Neuronal stem cell (in vitro differentiated cells): ENCODE measurements around the gene KCNK15.

Source experiments
- DNase-seq: peaks from one replicate; pipeline ENCODE4 v3.0.0-alpha.2; 2013; ENCODE audit warnings: low spot score
- H2AFZ ChIP-seq: one replicate; pipeline ENCODE4 v1.6.1; 2013; ENCODE audit warnings: mild to moderate bottlenecking, low read length, inconsistent platforms
- H2AK5ac ChIP-seq: 2 replicates; pipeline ENCODE4 v1.6.1; 2013; ENCODE audit warnings: low read depth, mild to moderate bottlenecking, inconsistent platforms, low read length, moderate library complexity, mixed read lengths
- H2BK120ac ChIP-seq: 2 replicates; pipeline ENCODE4 v1.6.1; 2013; ENCODE audit warnings: low read depth, mild to moderate bottlenecking, inconsistent platforms, low read length, moderate library complexity, mixed read lengths
- H2BK12ac ChIP-seq: one replicate; pipeline ENCODE4 v1.6.1; 2013; ENCODE audit warnings: low read length, inconsistent platforms
- H2BK15ac ChIP-seq: 2 replicates; pipeline ENCODE4 v1.6.1; 2013; ENCODE audit warnings: mild to moderate bottlenecking, low read length, inconsistent platforms, mixed read lengths
- H2BK5ac ChIP-seq: one replicate; pipeline ENCODE4 v1.6.1; 2013; ENCODE audit warnings: inconsistent platforms, mild to moderate bottlenecking, low read length, moderate library complexity
- H3K14ac ChIP-seq: one replicate; pipeline ENCODE4 v1.6.1; 2013; ENCODE audit warnings: low read length, inconsistent platforms
- H3K18ac ChIP-seq: 2 replicates; pipeline ENCODE4 v1.6.1; 2013; ENCODE audit warnings: low read length, inconsistent platforms
- H3K23ac ChIP-seq: 2 replicates; pipeline ENCODE4 v1.6.1; 2013; ENCODE audit warnings: low read depth, mild to moderate bottlenecking, mixed read lengths, low read length, inconsistent platforms; ENCODE audit not compliant: poor library complexity
- H3K27ac ChIP-seq: replicated peaks from 3 replicates; pipeline ENCODE4 v1.5.1; 2013; ENCODE audit warnings: low read length, inconsistent platforms
- H3K27me3 ChIP-seq, 3 experiments: 2 replicates each; pipeline ENCODE4 v1.6.1; 2013; ENCODE audit warnings: low read length in 3 of 3, mild to moderate bottlenecking in 2 of 3, inconsistent platforms in 1 of 3, low read depth in 1 of 3, mixed read lengths in 1 of 3, moderate library complexity in 1 of 3; ENCODE audit not compliant: control insufficient read depth in 3 of 3, insufficient read depth in 3 of 3
- H3K36me3 ChIP-seq, 2 donors: replicated peaks in 1 of 2; 2 replicates each; pipeline ENCODE4 v1.6.1; 2013; ENCODE audit warnings: low read length in 2 of 2; ENCODE audit not compliant: control insufficient read depth in 2 of 2, insufficient read depth in 2 of 2
- H3K4ac ChIP-seq: 2 replicates; pipeline ENCODE4 v1.6.1; 2013; ENCODE audit warnings: inconsistent platforms, mild to moderate bottlenecking, low read length, moderate library complexity
- H3K4me1 ChIP-seq, 2 donors: 1 replicate in 1 of 2; 2 replicates in 1 of 2; pipeline ENCODE4 v1.6.1; 2013; ENCODE audit warnings: low read length in 2 of 2, low read depth in 1 of 2; ENCODE audit not compliant: control insufficient read depth in 2 of 2, insufficient read depth in 1 of 2
- H3K4me2 ChIP-seq: one replicate; pipeline ENCODE4 v1.6.1; 2013; ENCODE audit warnings: mild to moderate bottlenecking, low read length, inconsistent platforms; ENCODE audit not compliant: insufficient read depth, poor library complexity, severe bottlenecking
- H3K4me3 ChIP-seq, 2 donors: 2 replicates each; pipeline ENCODE4 v1.5.1; 2013; ENCODE audit warnings: low read length in 2 of 2, mild to moderate bottlenecking in 2 of 2, inconsistent platforms in 1 of 2, moderate library complexity in 1 of 2
- H3K79me1 ChIP-seq: one replicate; pipeline ENCODE4 v1.6.1; 2013; ENCODE audit warnings: low read depth, mild to moderate bottlenecking, inconsistent platforms, low read length, moderate library complexity
- H3K9ac ChIP-seq: one replicate; pipeline ENCODE4 v1.6.1; 2013; ENCODE audit warnings: mild to moderate bottlenecking, low read depth, low read length, inconsistent platforms; ENCODE audit not compliant: poor library complexity
- H3K9me3 ChIP-seq, 2 donors: replicated peaks in 1 of 2; 2 replicates each; pipeline versions ENCODE3 to v1.6.1; 2013; ENCODE audit warnings: low read length in 2 of 2, mild to moderate bottlenecking in 2 of 2, inconsistent platforms in 1 of 2, low read depth in 1 of 2, mixed read lengths in 1 of 2, moderate library complexity in 1 of 2; ENCODE audit not compliant: control insufficient read depth in 2 of 2, insufficient read depth in 1 of 2
- H4K8ac ChIP-seq: one replicate; pipeline ENCODE4 v1.6.1; 2013; ENCODE audit warnings: low read depth, mild to moderate bottlenecking, inconsistent platforms, low read length, moderate library complexity
- H4K91ac ChIP-seq: one replicate; pipeline ENCODE4 v1.6.1; 2013; ENCODE audit warnings: low read length, low read depth, mild to moderate bottlenecking, inconsistent platforms; ENCODE audit not compliant: poor library complexity
- WGBS, 2 donors: extraction: QIAGEN DNeasy Blood & Tissue Kit; methylation state at CpG; one replicate each; pipeline ENCODE4 v1.1.7; 2013; ENCODE audit warnings: missing lambda C conversion rate in 2 of 2, mixed read lengths in 1 of 2; ENCODE audit not compliant: insufficient read length in 2 of 2, insufficient replicate concordance in 1 of 2; ENCODE audit errors: extremely low coverage in 2 of 2; 5-methylcytosine and 5-hydroxymethylcytosine counted together

Gene KCNK15

GRCh38 chr20:44796758-44797457, 51.2 kb downstream of the KCNK15 start:
- Histone ChIP-seq H2BK12ac (no peak overlapping the region), H3K4ac (no peak overlapping the region), H3K36me3 (no peaks in the 10 kb centered on the region), H3K18ac (no peak overlapping the region), H3K4me3 (no peak overlapping the region), H3K4me2 (no peak overlapping the region), H4K8ac (no peak overlapping the region), H3K23ac (no peak overlapping the region), H2AFZ (no peak overlapping the region), H2BK120ac (no peak overlapping the region), H2AK5ac (no peak overlapping the region), H3K27me3 (peaks cover 0 to 7% (median 0%) of the 10 kb centered on the region in 3 experiments), H3K14ac (no peak overlapping the region), H4K91ac (no peak overlapping the region), H3K27ac (no peak overlapping the region), H2BK15ac (no peak overlapping the region), H2BK5ac (no peak overlapping the region), H3K9ac (no peak overlapping the region), H3K79me1 (no peaks in the 10 kb centered on the region), H3K9me3 (no peaks in the 10 kb centered on the region), H3K4me1 (peaks cover 0 to 5% of the 10 kb centered on the region in 2 donors)
- no CpG with 5 or more reads among the region's 3 CpGs for WGBS, 2 donors
- DNase-seq = no peak

- no peak overlapping the region for H4K91ac ChIP-seq
- peaks cover 0 to 5% of the 10 kb centered on the region in 2 donors for H3K4me1 ChIP-seq
- H2AK5ac ChIP-seq = no peak overlapping the region
- H3K4me2 ChIP-seq = no peak overlapping the region
- no peak overlapping the region for H3K4me3 ChIP-seq
- no peak overlapping the region for H2BK12ac ChIP-seq
- no peaks in the 10 kb centered on the region for H3K79me1 ChIP-seq
- no peak overlapping the region for H3K18ac ChIP-seq
- H2BK15ac ChIP-seq = no peak overlapping the region
- H3K36me3 ChIP-seq = no peaks in the 10 kb centered on the region
- no peak for DNase-seq
- no peak overlapping the region for H2AFZ ChIP-seq
- no peak overlapping the region for H3K23ac ChIP-seq
- no peak overlapping the region for H3K27ac ChIP-seq
- H3K14ac ChIP-seq = no peak overlapping the region
- H4K8ac ChIP-seq = no peak overlapping the region
- no peaks in the 10 kb centered on the region for H3K9me3 ChIP-seq
- no peak overlapping the region for H2BK5ac ChIP-seq
- H3K9ac ChIP-seq = no peak overlapping the region
- peaks cover 0 to 18% (median 0%) of the 10 kb centered on the region in 3 experiments for H3K27me3 ChIP-seq
- H2BK120ac ChIP-seq = no peak overlapping the region
- no CpG with 5 or more reads among the region's 5 CpGs for WGBS, 2 donors
- H3K4ac ChIP-seq = no peak overlapping the region
Measured at GRCh38 chr20:44799691-44800090, 54.0 kb downstream of the KCNK15 start.

GRCh38 chr20:44800391-44801046, 54.9 kb downstream of the KCNK15 start:
- no CpG with 5 or more reads among the region's 8 CpGs for WGBS, 2 donors
- H2BK12ac ChIP-seq = no peak overlapping the region
- H2AK5ac ChIP-seq = no peak overlapping the region
- no peak for DNase-seq
- H4K8ac ChIP-seq = no peak overlapping the region
- H3K4me1 ChIP-seq = peaks cover 0 to 5% of the 10 kb centered on the region in 2 donors
- H2BK120ac ChIP-seq = no peak overlapping the region
- no peak overlapping the region for H3K18ac ChIP-seq
- no peak overlapping the region for H3K4ac ChIP-seq
- H2BK15ac ChIP-seq = no peak overlapping the region
- H2AFZ ChIP-seq = no peak overlapping the region
- H3K9ac ChIP-seq = no peak overlapping the region
- H3K9me3 ChIP-seq = no peaks in the 10 kb centered on the region
- no peak overlapping the region for H3K27ac ChIP-seq
- no peaks in the 10 kb centered on the region for H3K36me3 ChIP-seq
- peaks cover 0 to 21% (median 0%) of the 10 kb centered on the region in 3 experiments for H3K27me3 ChIP-seq
- no peak overlapping the region for H4K91ac ChIP-seq
- no peak overlapping the region for H3K4me3 ChIP-seq
- no peak overlapping the region for H3K14ac ChIP-seq
- H3K23ac ChIP-seq = no peak overlapping the region
- no peak overlapping the region for H3K4me2 ChIP-seq
- H3K79me1 ChIP-seq = no peaks in the 10 kb centered on the region
- H2BK5ac ChIP-seq = no peak overlapping the region
